Activated naive CD4-positive, alpha-beta T cell treated with Interleukin-2 at 50 U/mL for 16 hours (primary cell): ENCODE results near the gene PRPF6.
A peak's percentile ranks its signal among the peaks of the same experiment; 100 is the strongest.
"Not testable (repeated sequence)": the region's sequence is repeated elsewhere in the genome, so short reads cannot be mapped to it uniquely, and the experiment has no call there.

Source experiments
- DNase-seq: peaks from one replicate; pipeline ENCODE4 v3.0.0-alpha.2; 2020

The PRPF6 gene

DNA sequence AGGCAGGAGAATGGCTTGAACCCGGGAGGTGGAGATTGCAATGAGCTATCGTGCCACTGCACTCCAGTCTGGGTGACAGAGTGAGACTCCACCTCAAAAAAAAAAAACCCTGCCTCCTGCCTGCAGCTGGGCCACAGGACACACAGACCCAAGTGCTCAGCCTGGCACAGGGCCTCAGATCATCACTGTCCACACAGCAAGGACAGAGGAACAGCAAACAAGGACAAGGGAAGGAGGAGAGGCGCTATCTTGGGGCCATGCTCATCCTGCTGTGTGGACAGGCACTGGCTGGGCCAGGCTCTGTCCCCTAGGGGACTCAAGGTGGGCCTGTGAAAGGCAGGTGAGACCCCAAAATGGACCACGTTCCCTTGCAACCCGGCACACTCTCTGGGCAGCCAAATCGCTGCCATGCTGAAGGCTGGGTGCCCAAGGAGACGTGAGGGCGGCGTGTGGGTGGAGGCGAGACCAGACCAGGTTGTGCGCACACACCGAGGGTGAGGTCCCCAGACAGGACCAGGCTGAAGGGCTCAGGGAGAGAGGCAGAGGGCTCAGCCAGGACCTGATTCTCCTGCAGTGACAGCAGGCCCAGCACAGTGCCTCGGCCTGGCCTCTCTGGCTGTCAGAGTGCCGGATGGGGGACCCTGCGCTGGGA, 33.8 kb upstream of the PRPF6 start:
- DNase-seq, result no peak

DNA sequence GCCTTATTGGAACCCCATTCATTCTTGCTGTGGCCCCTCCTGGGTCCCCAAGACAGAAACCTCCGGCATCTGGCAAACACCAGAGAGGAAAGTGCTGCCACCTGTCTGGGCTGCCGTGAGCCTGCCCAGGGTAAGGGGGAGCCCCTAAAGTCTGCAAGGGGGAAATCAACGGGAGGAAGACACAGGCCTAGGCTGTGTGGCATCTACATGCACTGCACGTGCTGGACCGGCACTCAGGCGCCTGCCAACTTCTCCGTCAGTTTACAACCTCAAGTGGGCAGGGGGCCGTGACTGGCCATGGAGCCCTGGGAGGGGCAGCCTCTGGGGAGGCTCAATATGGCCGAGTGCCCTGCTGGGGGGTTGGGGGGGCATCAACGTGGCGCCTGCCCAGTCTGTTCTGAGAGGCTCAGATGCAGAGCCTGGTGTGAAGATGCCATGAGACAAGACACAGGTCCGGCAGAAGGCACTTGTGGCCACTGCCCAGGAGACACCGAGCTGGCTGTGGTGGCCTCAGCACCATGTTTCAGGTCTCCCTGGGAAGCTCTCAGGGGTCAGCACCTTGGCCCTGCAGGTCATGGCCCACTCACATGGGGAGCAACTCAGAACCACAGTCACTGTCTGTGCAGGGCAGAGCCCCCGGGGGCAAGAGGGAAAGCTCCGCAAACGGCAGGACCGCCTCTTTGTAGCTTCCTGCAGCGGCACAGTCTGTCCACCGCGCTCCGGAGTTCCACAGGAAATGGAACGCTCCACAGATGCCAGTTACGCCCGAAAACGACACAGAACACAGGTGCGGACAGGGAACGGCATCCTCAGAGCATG, 33.1 kb upstream of the PRPF6 start:
- DNase-seq, result no peak

DNA sequence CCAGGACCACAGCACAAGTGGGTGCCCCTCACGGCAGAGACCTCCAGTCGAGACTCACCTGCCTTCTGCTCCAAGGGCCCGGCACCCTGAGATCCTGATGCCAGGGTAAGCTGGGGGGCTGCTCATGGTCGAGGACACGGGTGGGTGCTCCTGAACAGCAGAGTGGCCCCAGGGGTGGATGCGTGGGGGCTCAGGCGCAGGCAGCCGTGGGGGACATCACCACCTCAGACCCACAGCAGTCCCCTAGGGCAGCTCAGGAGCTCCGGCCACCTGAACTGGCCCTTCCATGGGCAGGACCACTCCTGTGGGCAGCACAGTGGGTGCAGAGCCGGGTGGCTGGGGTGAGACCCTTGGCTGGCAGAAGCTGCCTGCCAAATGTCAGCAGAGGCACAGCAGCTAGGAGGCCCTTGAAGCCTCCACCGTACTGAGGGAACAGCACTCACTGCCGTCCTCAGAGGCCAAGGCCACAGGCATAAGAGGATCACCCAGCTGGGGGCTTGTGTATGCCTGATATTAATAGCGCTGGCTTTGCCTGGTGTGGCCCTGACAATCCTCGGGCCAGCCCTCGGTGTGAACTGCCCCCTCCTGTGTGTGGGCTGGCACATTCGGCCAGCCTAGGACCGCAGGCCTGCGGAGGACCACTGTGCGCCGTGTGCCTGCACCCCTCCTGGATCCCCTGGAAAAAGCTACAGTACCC, 30.1 kb upstream of the PRPF6 start:
- no peak for DNase-seq

DNA sequence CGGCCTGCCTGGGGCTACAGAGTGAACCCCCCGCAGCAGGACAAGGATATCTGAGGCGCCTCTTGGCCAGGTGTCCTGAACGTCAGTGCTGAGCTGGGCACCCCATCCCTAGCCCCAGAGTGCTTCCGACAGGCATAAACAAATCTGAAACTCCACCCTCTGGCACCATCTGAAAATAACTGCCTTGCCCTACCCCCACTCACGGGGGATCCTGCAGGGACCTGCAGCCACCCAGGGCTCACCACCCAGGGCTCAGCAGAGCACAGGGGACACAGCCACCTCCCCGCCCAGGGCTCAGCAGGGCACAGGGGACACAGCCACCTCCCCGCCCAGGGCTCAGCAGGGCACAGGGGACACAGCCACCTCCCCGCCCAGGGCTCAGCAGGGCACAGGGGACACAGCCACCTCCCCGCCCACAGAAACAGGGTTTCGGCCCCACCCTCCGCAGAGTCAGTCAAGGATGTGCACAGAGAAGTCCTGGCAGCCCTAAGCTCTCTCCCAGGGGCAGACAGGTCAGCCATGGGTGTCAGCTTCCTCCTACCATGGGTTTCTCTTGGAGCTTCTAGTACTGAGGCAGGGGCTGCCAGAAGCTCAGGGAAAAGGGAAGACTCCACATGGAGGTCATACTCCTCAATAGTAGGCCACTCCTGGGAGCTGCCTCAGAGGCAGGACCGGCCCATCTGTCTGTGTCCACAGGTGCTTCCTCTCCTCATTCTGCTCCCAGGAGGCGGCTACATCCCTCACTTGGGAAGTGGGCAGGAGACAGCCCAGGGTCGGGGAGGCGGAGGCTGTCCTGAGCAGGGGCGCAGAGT, 29.3 kb upstream of the PRPF6 start:
- DNase-seq, result no peak

DNA sequence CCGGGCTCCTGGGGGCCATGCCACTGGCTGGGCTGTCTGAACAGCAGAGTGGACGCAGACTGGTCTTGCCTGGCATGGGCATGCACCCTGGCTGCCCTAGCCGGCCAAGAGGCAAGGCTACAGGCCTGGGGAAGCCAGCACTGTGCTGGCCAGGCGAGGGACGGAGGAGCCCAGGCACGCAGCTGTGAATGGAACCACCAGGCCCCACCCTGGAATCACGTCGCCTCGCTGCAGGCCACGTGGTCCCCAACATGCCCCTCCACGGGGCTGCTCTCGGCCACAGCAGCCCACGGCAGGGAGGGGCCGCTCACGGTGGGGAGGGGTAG, 28.8 kb upstream of the PRPF6 start:
- DNase-seq, result no peak

DNA sequence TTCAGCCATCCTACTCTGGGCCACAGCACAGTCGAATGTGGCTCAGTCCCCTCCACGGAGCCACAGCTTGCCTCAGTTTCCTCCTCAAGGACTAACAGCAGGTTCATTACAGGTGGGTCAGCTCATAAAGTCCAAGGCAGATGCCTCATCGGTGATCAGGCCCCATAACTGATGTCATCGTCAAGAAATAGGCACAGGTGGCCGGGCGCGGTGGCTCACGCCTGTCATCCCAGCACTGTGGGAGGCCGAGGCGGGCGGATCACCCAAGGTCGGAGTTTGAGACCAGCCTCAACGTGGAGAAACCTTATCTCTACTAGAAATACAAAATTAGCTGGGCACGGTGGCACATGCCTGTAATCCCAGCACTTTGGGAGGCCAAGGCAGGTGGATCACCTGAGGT, 28.2 kb upstream of the PRPF6 start:
- DNase-seq, result no peak

DNA sequence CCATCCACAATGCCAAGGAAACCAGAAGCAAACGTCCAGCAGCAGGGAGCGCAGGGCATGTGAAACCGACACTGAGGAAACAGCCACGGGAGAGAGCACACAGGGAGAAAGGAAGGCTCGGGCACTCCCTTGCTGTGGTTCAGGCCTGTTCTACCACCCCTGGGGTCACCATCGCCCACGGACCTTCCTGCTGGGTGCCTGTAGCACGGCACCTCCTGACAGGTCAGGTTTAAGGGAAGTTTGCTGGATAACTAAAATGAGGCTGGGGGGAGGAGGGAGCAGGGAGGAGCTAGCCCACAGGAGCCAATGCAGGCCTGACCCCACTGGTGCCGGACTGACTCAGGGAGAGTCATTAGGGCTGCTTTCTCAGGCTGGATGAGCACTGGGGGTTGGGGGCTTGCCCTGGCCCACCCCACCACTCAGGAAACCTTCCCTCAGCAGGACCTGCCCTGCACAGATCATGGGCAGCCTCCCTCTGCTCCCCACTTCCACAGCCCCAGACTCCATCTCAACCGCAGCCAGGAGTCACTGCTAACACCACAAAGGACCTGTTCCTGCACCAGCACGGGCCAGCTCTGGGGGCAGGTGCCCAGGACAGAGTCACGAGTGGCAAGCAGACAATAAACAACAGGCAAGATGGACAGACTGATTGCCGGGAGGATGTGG, 27.0 kb upstream of the PRPF6 start:
- no peak for DNase-seq

DNA sequence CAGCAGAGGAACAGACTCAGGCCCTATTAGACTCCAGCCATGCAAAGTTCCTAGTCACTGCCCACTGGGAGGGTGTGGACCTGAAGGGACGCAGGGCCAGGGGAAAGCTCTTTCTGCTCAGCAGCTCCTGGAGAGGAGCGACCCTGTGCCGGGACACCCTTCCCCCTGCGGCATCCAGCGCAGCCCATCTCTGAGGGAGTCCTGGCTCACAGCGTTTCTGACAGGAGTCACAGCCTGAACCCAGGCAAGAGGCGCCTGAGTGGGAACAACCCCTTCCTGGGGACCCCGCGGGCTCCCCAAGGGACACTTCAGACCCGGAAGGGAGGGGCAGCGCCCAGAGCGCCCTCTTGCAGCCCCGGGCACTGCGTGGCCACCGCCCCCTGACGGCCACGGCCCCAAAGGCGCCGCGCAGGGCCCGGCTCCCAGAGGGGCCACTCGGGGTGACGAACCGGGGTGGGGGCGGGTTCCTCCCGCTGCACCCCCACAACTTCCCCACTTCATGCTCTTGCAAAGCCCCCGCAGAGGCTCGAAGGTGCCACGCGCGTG, 25.6 kb upstream of the PRPF6 start:
- DNase-seq, result peak; percentile 45

DNA sequence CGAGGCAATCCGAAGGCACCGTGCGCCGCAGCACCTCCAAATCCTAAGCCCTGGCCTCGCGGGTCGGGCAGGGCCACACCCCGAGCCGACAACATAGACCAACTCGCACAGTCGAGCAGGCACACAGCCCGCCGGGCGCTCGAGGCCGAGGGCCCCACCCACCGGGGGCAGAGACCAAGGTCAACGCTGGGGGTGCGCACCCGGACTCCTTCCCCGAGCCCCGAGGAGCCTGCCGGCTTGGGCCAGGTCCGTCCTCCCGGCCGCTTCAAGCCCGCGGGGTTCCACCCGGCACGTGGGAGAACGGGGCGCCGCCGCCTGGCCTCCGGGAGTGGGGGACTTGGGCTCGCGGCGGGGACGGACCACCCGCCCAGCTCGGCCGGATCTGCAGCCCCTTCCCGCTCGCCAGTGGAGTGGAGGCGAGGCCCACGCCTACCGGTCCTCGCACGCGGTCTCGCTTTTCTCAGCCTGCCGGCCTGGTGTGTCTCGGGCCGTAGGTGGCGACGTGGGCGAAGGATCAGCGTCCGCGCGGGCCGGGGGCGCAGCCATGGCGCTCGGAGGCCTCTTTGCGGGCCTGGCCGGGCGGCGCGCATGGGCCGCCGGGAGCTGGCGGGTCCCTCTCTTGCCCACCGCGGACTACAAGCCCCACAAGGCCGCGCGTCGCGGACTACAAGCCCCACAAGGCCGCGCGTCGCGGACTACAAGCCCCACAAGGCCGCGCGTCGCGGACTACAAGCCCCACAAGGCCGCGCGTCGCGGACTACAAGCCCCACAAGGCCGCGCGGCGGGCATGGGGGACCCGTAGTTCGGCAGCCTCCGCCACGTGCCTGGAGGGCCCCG, 24.9 kb upstream of the PRPF6 start, which contains the start of gene UCKL1:
TSS of gene UCKL1 (minus strand) at position 590 of the 837 bp plus-strand sequence. CDS start at position 546, 44 bp downstream.
- DNase-seq, result peak; percentile 88

DNA sequence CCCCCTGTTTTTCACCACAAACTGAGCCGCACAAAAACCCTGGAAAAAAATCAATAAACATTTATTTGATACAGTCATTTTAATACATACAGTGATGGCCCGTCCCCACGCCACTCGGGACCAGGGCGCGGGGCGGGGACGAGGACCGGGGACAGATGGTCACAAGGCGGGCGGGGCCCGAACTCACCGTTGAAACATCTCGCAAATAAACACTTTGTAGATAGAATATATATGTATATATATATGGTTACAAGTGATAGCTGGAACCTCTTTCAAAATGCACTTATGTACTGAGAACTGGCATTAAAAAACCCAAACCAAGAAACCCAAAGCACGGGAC, 24.3 kb upstream of the PRPF6 start:
- no peak for DNase-seq

DNA sequence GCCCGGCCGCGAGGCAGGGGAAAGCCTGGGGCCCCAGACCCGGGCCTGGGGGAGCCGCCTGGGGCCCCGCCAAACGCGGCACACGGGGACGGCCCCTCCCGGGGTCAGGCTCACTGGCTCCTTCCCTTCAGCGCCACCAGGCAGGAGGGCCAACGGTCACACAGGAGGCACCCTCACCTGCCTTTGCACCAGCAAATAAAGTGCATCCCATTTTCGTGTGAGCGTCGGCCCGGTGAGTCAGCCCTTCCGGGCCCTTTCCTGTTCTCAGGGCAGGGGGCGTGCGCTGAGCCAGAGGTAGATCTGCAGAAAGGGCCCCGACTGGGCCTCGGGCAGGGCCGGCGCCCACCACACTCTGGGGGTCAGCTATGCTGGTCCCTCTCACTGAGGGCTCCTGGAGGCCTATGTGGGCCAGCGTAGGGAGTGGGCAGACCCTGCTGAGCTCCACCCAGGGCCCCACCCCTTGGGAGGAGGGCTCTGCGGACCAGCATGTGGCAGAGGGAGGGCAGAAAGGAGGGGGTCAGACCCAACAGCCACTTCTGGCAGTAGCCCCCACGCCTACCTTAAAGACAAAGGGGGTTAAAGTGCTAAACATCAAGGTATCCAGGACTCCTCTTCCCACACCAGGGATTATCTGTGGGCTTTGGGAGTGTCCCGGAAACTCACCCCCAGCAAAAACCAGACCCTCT, 23.8 kb upstream of the PRPF6 start:
- DNase-seq, result peak; percentile 80

DNA sequence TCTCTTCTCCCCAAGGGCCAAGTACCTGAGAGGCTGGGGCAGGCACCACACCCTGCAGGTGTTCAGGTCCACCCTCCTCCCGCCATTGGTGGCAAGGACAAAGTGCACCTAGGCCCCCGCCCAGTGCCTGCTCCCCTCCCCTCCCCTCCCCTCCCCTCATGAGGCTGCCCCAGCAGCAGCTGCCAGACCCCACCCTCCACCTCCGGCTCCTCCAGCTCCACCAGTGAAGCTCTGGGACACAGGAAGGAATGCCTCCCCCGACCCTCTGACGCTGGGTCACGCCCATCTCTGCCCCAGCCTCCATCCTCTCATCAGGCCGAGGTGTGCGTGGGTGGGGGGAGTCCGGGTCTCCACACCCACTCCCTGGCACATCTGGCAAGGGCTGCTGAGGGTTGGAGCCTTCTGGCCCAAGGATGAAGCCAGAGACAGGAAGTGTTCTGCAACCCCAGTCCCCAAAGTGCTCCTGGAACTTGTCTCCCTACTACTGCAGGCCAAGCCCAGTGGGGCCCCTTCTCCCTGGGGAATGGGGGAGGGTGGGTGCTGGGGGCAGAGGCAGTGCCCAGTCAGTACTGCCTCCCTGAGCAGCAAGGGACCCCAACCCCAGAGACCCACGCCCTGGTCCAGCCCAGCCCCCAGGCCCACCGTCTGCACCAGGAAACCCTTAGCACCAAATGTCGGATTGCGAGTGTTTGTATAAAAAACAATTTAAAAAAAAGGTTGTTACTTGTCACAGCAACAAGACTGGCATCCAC, 23.1 kb upstream of the PRPF6 start:
- peak; percentile 58 for DNase-seq

DNA sequence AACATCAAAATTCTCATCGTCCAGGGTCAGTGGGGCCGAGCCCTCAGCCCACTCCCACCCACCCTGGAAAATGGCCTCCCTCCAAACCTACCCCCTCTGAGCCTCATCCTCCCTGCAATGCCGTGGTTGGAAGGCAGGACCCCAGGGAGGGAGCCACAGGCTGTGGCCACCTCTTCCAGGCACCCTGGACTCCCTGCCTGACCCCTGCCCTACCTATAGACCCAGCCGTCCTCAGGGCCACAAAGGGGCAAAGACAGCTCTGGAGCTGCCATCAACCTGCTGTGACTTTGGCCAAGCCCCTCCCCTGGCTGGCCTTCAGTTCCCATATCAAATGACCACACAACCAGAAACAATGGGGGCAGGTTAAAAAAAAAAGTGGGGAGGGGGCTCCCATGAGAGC, 22.5 kb upstream of the PRPF6 start:
- no peak for DNase-seq

DNA sequence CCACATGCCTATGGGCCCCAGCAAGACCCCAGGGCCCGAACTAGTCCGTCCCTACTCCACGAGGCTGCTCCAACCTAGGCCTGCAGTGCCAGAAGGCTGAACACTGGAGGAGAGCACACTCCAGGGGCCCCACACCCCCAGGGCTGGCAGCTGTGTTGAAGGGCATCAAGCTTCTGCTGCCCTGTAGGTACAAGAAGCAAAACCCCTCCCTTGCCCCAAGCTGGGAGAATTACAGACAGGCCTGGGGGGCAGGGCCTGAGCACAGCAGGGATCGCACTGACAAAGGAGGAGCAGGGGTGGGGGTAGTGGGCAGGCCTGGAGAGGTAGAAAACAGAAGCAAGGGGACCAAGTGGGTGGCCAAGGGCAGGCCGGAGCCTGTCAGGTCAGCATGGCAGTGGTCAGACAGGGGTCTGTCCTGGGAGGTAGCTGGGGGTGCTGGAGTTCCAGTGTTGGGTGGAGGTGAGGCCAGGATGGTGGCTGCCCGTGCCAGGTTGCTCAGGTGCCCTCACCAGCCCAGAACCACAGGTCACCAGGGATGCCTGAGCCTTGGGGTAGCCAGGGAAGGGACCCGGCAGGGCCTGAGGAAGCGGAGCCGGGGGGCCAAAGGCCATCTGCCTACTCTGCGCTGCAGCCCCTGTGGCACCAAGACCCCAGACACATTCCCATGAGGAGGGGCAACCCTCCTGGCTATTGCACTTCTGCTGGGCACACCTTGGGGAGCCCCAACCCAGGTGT, 21.8 kb upstream of the PRPF6 start:
- no peak for DNase-seq

DNA sequence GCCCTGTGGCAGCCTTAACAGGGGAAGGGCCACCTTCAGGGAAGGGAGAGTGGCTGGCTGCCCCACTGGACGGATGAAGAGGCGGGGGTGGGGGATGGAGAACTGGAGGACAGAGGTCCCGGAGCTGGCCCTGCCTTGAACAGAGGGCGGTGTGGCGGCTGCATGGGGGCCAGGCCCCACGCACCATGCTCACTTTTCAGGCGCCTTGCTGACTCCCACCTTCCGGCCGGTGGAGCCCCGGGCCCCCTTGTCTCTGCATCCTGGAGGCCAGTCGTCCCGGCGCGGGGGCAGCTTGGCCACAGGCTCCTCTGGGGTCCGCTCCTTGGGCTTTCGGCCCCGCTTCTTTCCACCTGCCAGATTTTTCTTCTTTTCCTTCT, 21.2 kb upstream of the PRPF6 start:
- no peak for DNase-seq

DNA sequence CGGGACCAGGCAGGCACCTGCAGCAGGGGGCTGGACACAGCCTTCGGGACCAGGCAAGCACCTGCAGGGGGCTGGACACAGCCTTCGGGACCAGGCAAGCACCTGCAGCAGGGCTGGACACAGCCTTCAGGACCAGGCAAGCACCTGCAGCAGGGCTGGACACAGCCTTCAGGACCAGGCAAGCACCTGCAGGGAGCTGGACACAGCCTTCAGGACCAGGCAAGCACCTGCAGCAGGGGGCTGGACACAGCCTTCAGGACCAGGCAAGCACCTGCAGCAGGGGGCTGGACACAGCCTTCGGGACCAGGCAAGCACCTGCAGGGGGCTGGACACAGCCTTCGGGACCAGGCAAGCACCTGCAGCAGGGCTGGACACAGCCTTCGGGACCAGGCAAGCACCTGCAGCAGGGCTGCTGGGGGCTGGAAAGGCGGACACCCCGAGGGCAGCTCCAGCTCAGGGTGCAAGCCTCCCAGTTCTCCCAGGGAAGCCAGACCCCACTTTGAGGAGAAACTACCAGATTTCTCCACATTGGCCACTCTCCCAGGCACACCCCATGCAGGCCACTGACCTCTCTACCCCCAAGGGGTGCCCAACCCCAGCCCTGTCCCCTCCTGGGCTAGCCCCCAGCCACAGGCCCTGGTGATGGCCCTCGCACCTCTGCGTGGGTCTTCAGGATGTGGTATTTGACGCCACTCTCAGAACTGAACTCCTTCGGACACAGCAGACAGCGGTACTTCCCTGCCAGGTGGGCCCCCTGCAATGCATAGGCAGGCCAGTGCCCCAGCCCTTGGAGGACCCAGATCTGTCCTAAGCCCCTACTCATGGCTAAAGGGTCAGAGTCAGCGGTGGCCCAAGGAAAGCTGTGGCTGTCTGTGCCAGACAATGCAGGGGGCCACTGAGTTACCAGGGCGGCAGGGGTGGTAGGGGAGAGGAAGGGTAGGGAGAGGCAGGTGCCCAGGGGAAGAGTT, 20.0 kb upstream of the PRPF6 start:
- not testable (repeated sequence) for DNase-seq

DNA sequence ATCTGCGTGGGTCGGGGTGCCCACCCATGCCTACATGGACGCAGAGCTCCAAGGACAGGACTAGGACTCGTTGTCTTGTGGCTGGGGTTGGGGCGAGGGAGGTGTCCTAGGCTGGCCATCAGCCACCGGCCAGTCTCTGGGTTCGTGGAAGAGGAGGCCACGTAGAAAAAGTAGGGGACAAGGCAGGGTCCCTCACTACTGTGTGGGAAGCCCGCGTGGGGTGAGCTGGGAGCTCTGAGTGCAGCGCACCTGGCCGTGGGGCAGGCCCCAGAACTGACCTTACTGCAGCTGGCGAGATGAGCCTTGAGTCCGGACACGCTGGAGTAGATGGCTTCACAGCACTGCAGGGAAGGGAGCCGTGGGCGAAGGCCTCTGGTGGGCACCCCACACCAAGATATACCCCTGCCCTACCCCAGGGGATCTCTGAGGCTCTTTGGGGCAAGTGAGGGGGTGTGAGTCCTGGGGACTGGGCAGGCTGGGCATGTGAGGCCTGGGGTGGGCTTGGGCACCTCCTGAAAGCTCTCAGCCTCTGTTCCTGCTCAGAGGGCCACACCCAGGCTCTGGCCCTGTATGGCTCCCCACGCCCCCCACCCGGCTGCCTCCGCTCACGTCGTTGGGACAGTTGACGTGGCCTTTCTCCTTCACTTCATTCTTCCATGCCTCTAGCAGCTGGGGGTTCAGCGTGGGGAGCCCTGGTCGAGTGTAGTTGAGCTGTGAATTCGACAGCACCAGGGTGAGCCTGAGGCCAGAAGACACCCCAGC, 19.1 kb upstream of the PRPF6 start:
- DNase-seq, result no peak
